RWPE2 (cell line): Measurements from ENCODE around the gene HPF1.

Experiments
- ATAC-seq: fragments of 200-7000 bp; cut with Tn5 transposase; 3 replicates; pipeline ENCODE4 v1.9.1; 2021; ENCODE audit warnings: low read depth
- DNase-seq: peaks from one replicate; pipeline ENCODE4 v3.0.0-alpha.2; 2020; ENCODE audit warnings: low spot score
- H3K27ac ChIP-seq: fragments of 450-650 bp; 2 replicates; pipeline ENCODE4 v1.5.1; 2017; ENCODE audit warnings: mild to moderate bottlenecking; ENCODE audit not compliant: poor library complexity, severe bottlenecking
- H3K27me3 ChIP-seq: fragments of 250-450 bp; sonication (Bioruptor Pico); 2 replicates; pipeline ENCODE4 v1.5.1; 2021; ENCODE audit warnings: mild to moderate bottlenecking, moderate library complexity; ENCODE audit not compliant: insufficient read depth, poor library complexity, severe bottlenecking
- H3K36me3 ChIP-seq: fragments of 250-450 bp; sonication (Bioruptor Pico); 2 replicates; pipeline ENCODE4 v1.5.1; 2020; ENCODE audit warnings: low read depth, mild to moderate bottlenecking, moderate library complexity
- H3K4me1 ChIP-seq: fragments of 250-450 bp; sonication (Bioruptor Pico); 2 replicates; pipeline ENCODE4 v1.5.1; 2021; ENCODE audit warnings: mild to moderate bottlenecking, moderate library complexity; ENCODE audit not compliant: insufficient read depth, poor library complexity, severe bottlenecking
- H3K4me3 ChIP-seq: fragments of 250-450 bp; sonication (Bioruptor Pico); 2 replicates; pipeline ENCODE4 v1.5.1; 2021; ENCODE audit warnings: mild to moderate bottlenecking, moderate library complexity; ENCODE audit not compliant: severe bottlenecking
- H3K9me3 ChIP-seq: fragments of 250-450 bp; sonication (Bioruptor Pico); 2 replicates; pipeline ENCODE4 v1.5.1; 2021; ENCODE audit warnings: mild to moderate bottlenecking, moderate library complexity; ENCODE audit not compliant: severe bottlenecking
- TF ChIP-seq, protein P1 (sequence below): fragments of 450-650 bp; IDR thresholded peaks from one replicate; pipeline ENCODE4 v1.5.1; 2017; ENCODE audit warnings: mild to moderate bottlenecking, moderate library complexity; ENCODE audit not compliant: poor library complexity, severe bottlenecking

HPF1 gene

DNA sequence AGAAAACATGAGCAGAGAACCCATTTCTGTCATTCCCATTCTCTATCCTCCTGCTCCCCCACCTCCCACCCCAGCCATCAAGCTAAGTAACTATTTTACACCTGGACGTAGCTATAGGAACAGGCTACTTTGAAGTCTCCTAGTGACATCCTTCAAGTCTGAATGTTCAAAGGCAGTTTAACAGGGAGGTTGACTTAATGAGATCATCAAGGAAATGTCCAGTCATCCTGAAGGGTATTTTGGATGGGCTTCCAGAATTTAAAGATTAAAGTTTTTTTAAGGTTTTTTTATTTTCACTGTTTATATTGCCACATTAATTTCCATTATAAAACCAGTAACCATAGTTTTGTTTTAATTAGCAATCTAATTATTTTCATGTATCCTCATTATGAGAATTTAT is 41.1 kb downstream of the HPF1 start:
- H3K4me1 ChIP-seq: no peaks in the 10 kb centered on the region
- TF ChIP-seq, protein P1, sequence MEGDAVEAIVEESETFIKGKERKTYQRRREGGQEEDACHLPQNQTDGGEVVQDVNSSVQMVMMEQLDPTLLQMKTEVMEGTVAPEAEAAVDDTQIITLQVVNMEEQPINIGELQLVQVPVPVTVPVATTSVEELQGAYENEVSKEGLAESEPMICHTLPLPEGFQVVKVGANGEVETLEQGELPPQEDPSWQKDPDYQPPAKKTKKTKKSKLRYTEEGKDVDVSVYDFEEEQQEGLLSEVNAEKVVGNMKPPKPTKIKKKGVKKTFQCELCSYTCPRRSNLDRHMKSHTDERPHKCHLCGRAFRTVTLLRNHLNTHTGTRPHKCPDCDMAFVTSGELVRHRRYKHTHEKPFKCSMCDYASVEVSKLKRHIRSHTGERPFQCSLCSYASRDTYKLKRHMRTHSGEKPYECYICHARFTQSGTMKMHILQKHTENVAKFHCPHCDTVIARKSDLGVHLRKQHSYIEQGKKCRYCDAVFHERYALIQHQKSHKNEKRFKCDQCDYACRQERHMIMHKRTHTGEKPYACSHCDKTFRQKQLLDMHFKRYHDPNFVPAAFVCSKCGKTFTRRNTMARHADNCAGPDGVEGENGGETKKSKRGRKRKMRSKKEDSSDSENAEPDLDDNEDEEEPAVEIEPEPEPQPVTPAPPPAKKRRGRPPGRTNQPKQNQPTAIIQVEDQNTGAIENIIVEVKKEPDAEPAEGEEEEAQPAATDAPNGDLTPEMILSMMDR: no peak
- ATAC-seq (no peak), DNase-seq (no peak)
- H3K27me3 ChIP-seq: no peaks in the 10 kb centered on the region
- peaks cover 44% of the 10 kb centered on the region for H3K36me3 ChIP-seq
- H3K9me3 ChIP-seq: no peaks in the 10 kb centered on the region
- no peak overlapping the region for H3K4me3 ChIP-seq
- no peak overlapping the region for H3K27ac ChIP-seq

DNA sequence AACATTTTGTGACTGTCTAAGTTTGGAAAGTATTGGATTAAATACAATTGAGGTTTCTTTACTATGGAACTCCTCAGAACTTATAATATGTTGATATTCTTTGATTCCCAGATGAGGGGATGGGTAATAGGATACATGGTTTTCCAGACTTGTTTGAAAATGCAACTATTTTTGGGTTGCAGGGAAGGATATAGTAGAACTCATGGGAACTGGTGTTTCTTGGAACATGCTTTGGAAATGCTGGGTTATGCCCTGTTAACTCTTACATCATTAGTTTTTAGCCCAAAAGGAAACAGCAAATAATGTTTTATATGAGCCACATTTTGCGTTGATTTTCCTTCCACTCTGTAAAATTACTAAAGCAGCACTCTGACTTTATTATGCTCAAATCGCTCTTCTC is 41.9 kb downstream of the HPF1 start:
- TF ChIP-seq, protein P1: no peak
- H3K4me1 ChIP-seq: no peaks in the 10 kb centered on the region
- peaks cover 46% of the 10 kb centered on the region for H3K36me3 ChIP-seq
- H3K9me3 ChIP-seq: no peaks in the 10 kb centered on the region
- ATAC-seq: no peak
- no peak for DNase-seq
- no peak overlapping the region for H3K4me3 ChIP-seq
- no peak overlapping the region for H3K27ac ChIP-seq
- H3K27me3 ChIP-seq: no peaks in the 10 kb centered on the region

DNA sequence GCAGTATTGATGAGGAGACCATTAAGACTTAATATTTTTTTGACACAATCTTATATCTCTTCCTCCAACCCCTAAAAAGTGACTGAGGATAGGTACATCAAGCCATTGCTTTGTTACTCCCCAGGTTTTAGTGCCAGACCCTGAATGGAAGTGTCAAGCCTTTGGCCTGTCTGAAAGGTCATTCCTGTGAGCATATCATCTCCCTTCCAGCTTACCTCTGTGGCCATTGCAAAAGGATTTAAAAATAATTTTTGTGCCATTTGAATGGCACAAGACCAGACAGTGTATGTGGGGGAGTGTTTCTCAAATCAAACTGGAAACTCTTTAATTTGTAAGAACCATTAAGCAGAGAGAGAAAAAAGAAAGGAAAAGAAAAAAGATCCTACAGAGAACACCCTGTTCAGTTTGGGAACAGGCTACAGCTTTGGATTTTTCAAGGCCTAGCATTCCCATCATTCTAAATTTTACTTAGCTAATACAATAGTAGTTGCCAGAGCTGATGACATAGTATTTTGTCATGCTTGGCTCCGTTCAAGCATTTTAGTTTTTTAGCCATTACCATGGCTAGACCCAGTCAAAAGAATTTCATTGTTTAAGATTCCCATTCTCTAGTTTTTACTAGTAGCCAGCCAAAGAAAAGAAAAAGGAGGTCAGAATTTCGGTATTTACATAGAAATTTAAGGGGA is 49.6 kb downstream of the HPF1 start:
- no peak for ATAC-seq
- no peaks in the 10 kb centered on the region for H3K4me1 ChIP-seq
- TF ChIP-seq, protein P1: no peak
- H3K4me3 ChIP-seq: no peak overlapping the region
- H3K36me3 ChIP-seq: peaks cover 30% of the 10 kb centered on the region
- no peak for DNase-seq
- H3K27ac ChIP-seq: no peak overlapping the region
- H3K27me3 ChIP-seq: no peaks in the 10 kb centered on the region
- H3K9me3 ChIP-seq: no peaks in the 10 kb centered on the region

DNA sequence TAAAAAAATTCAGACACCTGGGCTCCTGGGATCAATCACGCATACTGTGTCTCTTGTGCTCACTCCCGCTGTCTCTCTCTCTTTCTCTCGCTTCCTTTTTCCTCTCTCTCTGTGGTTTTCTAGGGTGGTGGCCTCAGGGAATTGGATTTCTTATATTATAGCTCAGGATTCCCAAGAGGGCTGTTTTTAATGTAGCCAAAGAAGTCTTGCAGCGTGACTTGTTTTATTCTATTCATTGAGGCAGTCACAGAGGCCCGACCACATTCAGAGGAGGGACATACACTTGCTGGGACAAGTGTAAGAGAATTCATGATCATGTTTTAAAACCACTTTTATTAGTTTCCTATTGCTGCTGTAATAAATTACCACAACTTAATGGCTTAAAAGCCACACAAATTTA is 59.4 kb downstream of the HPF1 start:
- ATAC-seq: no peak

DNA sequence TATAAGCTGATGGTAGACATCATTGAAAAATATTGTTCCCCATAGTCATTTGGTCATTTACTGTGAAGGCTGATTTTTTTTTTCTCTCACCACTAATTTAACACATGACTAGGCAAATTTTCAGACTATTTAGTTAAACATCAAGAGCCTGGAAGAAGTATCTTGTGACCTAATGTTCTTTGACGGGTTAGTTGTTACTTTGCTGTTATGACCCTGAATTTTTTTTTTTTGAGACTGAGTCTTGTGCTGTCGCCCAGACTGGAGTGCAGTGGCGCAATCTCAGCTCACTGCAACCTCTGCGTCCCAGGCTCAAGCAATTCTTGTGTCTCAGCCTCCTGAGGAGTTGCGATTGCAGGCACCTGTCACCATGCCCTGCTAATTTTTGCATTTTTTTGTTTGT is 67.0 kb downstream of the HPF1 start:
- Histone ChIP-seq H3K4me1 (no peaks in the 10 kb centered on the region), H3K36me3 (peaks cover 33% of the 10 kb centered on the region), H3K27me3 (no peaks in the 10 kb centered on the region), H3K4me3 (no peak overlapping the region), H3K27ac (no peak overlapping the region), H3K9me3 (no peaks in the 10 kb centered on the region)
- DNase-seq (no peak), ATAC-seq (no peak)
- TF ChIP-seq, protein P1: no peak

More for the DNA sequence above, 59.4 kb downstream of the HPF1 start:
- no peaks in the 10 kb centered on the region for H3K27me3 ChIP-seq
- TF ChIP-seq, protein P1: no peak
- no peaks in the 10 kb centered on the region for H3K9me3 ChIP-seq
- no peak overlapping the region for H3K27ac ChIP-seq
- no peak for DNase-seq
- H3K4me1 ChIP-seq: no peaks in the 10 kb centered on the region
- H3K4me3 ChIP-seq: no peak overlapping the region
- H3K36me3 ChIP-seq: peaks cover 20% of the 10 kb centered on the region
